HCT116 (cell line): ENCODE data around the gene TBC1D1. TPM values are rescaled to one million over a fixed set of nuclear protein-coding genes. Genes with fewer than 3 reads are reported as not detected.
A peak's percentile ranks its signal among the peaks of the same experiment; 100 is the strongest.

Source experiments
- ATAC-seq: fragments of 200-7000 bp; cut with Tn5 transposase; 2 replicates; pipeline ENCODE4 v1.9.1; 2020; ENCODE audit warnings: mild to moderate bottlenecking, moderate library complexity
- BruUV-seq: library from RNA; stranded (reverse); fragments of 400-500 nt; replicated peaks from 2 replicates; lab custom pipeline; 2021; lab: Mats Ljungman, UMichigan
- CTCF ChIA-PET: fragments of 300-600 bp; sonication (Branson Sonifier 250); formaldehyde crosslinking; loops from one replicate; lab custom pipeline; 2021; ENCODE audit warnings: antibody characterized with exemption; lab: Charles Lee
- POLR2A ChIA-PET: fragments of 300-600, 350-600 bp; sonication (Branson Sonifier 250); formaldehyde crosslinking; loops from one replicate; lab custom pipeline; 2021; ENCODE audit warnings: antibody characterized with exemption; lab: Charles Lee
- RAD21 ChIA-PET, 2 experiments: fragments of 300-600 bp; sonication (Branson Sonifier 250); formaldehyde crosslinking; loops; one replicate each; lab custom pipeline; 2023; ENCODE audit warnings: low total read pairs in 2 of 2; ENCODE audit not compliant: uncharacterized antibody in 2 of 2, unreplicated experiment in 2 of 2, low non-redundant PET in 1 of 2; lab: Charles Lee
- DNase-seq: peaks from one replicate; pipeline ENCODE4 v3.0.0-alpha.2; 2010; ENCODE audit warnings: low read depth, low spot score
- H2AFZ ChIP-seq: fragments of 200-600 bp; shearing (Covaris generic), sonication (generic); 2 replicates; pipeline ENCODE4 v1.6.1; 2017; ENCODE audit warnings: low read depth, mixed run types, mixed read lengths, antibody characterized with exemption, low read length; ENCODE audit not compliant: poor library complexity, severe bottlenecking
- H3K27ac ChIP-seq: 2 replicates; pipeline ENCODE4 v1.5.1; 2012; ENCODE audit warnings: low read depth, low read length
- H3K27me3 ChIP-seq: fragments of 200-600 bp; sonication (generic); 2 replicates; pipeline ENCODE4 v1.6.1; 2016; ENCODE audit warnings: mixed run types, low read length, mixed read lengths; ENCODE audit not compliant: insufficient read depth
- H3K36me3 ChIP-seq, 2 experiments: fragments of 200-500 bp in 1 of 2; fragments of 200-600 bp in 1 of 2; sonication (Bioruptor generic) in 1 of 2; sonication (generic) in 1 of 2; 2 replicates each; pipeline versions ENCODE4 v1.5.1 to v1.6.1; 2014 to 2016; ENCODE audit warnings: low read length in 2 of 2, inconsistent platforms in 1 of 2, mixed read lengths in 1 of 2, mixed run types in 1 of 2; ENCODE audit not compliant: insufficient read depth in 2 of 2, control insufficient read depth in 1 of 2
- H3K4me1 ChIP-seq, 2 experiments: fragments of 200-600 bp in 1 of 2; sonication (generic) in 1 of 2; 2 replicates each; pipeline versions ENCODE4 v1.5.1 to v1.6.1; 2012 to 2017; ENCODE audit warnings: low read length in 2 of 2, inconsistent platforms in 1 of 2, mild to moderate bottlenecking in 1 of 2, mixed read lengths in 1 of 2, mixed run types in 1 of 2, moderate library complexity in 1 of 2; ENCODE audit not compliant: insufficient read depth in 2 of 2, control insufficient read depth in 1 of 2
- H3K4me2 ChIP-seq: fragments of 200-600 bp; sonication (generic); 2 replicates; pipeline ENCODE4 v1.6.1; 2017; ENCODE audit warnings: mixed run types, low read length, mixed read lengths
- H3K4me3 ChIP-seq, 2 experiments: fragments of 200-600 bp in 1 of 2; sonication (generic) in 1 of 2; replicated peaks in 1 of 2; 2 replicates each; pipeline ENCODE4 v1.5.1; 2011 to 2016; ENCODE audit warnings: low read length in 2 of 2, control low read depth in 1 of 2, low read depth in 1 of 2, mild to moderate bottlenecking in 1 of 2, mixed read lengths in 1 of 2, mixed run types in 1 of 2
- H3K79me2 ChIP-seq: fragments of 200-600 bp; sonication (generic); 2 replicates; pipeline ENCODE4 v1.6.1; 2017; ENCODE audit warnings: mild to moderate bottlenecking, mixed run types, low read length, moderate library complexity, mixed read lengths; ENCODE audit not compliant: insufficient read depth
- H3K9ac ChIP-seq: fragments of 200-600 bp; sonication (generic); 2 replicates; pipeline ENCODE4 v1.6.1; 2016; ENCODE audit warnings: low read length, mixed read lengths
- H3K9me2 ChIP-seq: fragments of 200-600 bp; sonication (generic), shearing (Covaris generic); 2 replicates; pipeline ENCODE4 v1.6.1; 2017; ENCODE audit warnings: mixed run types, mild to moderate bottlenecking, moderate library complexity; ENCODE audit not compliant: insufficient read depth
- H3K9me3 ChIP-seq, 2 experiments: fragments of 200-500 bp in 1 of 2; fragments of 200-600 bp in 1 of 2; sonication (Bioruptor generic) in 1 of 2; sonication (generic) in 1 of 2; 2 replicates each; pipeline ENCODE4 v1.6.1; 2014 to 2017; ENCODE audit warnings: low read length in 2 of 2, mixed read lengths in 2 of 2, inconsistent platforms in 1 of 2, low read depth in 1 of 2, mild to moderate bottlenecking in 1 of 2, mixed run types in 1 of 2, moderate library complexity in 1 of 2; ENCODE audit not compliant: control insufficient read depth in 1 of 2, insufficient read depth in 1 of 2
- H4K20me1 ChIP-seq: fragments of 200-600 bp; sonication (generic), shearing (Covaris generic); 2 replicates; pipeline ENCODE4 v1.6.1; 2017; ENCODE audit warnings: mixed run types, mild to moderate bottlenecking, moderate library complexity; ENCODE audit not compliant: insufficient read depth
- CBX3 ChIP-seq: IDR thresholded peaks from 2 replicates; pipeline ENCODE4 v1.6.1; 2012; ENCODE audit warnings: low read depth
- CEBPB ChIP-seq: IDR thresholded peaks from 2 replicates; pipeline ENCODE4 v1.6.1; 2012; ENCODE audit warnings: low read depth
- EGR1 ChIP-seq: IDR thresholded peaks from 2 replicates; pipeline ENCODE4 v1.6.1; 2012; ENCODE audit warnings: low read depth
- ELF1 ChIP-seq: IDR thresholded peaks from 2 replicates; pipeline ENCODE4 v1.6.1; 2012; ENCODE audit warnings: low read depth, borderline replicate concordance
- EZH2 ChIP-seq: fragments of 200-600 bp; sonication (generic); IDR thresholded peaks from 2 replicates; pipeline ENCODE4 v1.6.1; 2017; ENCODE audit warnings: antibody characterized with exemption, mixed run types
- EZH2phosphoT487 ChIP-seq: fragments of 200-600 bp; IDR thresholded peaks from 2 replicates; pipeline ENCODE4 v1.6.1; 2018; ENCODE audit warnings: antibody characterized with exemption, borderline replicate concordance
- FOSL1 ChIP-seq: IDR thresholded peaks from 2 replicates; pipeline ENCODE4 v1.6.1; 2012; ENCODE audit warnings: low read depth
- JUND ChIP-seq: IDR thresholded peaks from 2 replicates; pipeline ENCODE4 v1.6.1; 2012
- POLR2A ChIP-seq: IDR thresholded peaks from 2 replicates; pipeline ENCODE4 v1.7.0; 2011; ENCODE audit warnings: borderline replicate concordance; ENCODE audit not compliant: insufficient read depth, insufficient read length; ENCODE audit errors: extremely low read depth
- POLR2AphosphoS5 ChIP-seq: IDR thresholded peaks from 2 replicates; pipeline ENCODE4 v1.6.1; 2011; ENCODE audit warnings: mild to moderate bottlenecking, low read depth, low read length, moderate library complexity
- RAD21 ChIP-seq: IDR thresholded peaks from 2 replicates; pipeline ENCODE4 v1.6.1; 2012; ENCODE audit warnings: low read depth, mild to moderate bottlenecking
- SIN3A ChIP-seq: IDR thresholded peaks from 2 replicates; pipeline ENCODE4 v1.6.1; 2012; ENCODE audit warnings: low read depth
- SP1 ChIP-seq: IDR thresholded peaks from 2 replicates; pipeline ENCODE4 v1.6.1; 2012; ENCODE audit warnings: low read depth
- SRF ChIP-seq: IDR thresholded peaks from 2 replicates; pipeline ENCODE4 v1.6.1; 2012; ENCODE audit warnings: low read depth
- TCF7L2 ChIP-seq: IDR thresholded peaks from 2 replicates; pipeline ENCODE4 v1.7.0; 2011; ENCODE audit warnings: borderline replicate concordance, inconsistent platforms; ENCODE audit not compliant: insufficient read depth, insufficient read length; ENCODE audit errors: extremely low read depth
- YY1 ChIP-seq: IDR thresholded peaks from 2 replicates; pipeline ENCODE4 v1.6.1; 2011; ENCODE audit warnings: low read length, low read depth, moderate library complexity, mild to moderate bottlenecking; ENCODE audit not compliant: insufficient replicate concordance; ENCODE audit errors: extremely low read depth
- ZFX ChIP-seq: fragments of 450-650 bp; IDR thresholded peaks from 2 replicates; pipeline ENCODE4 v1.6.1; 2017
- ZNF274 ChIP-seq: fragments of 200-500 bp; sonication (Bioruptor generic); IDR thresholded peaks from 2 replicates; pipeline ENCODE4 v1.6.1; 2014; ENCODE audit warnings: mild to moderate bottlenecking, low read depth, low read length, inconsistent platforms
- intact Hi-C: fragments of 100-400 bp; cut with micrococcal nuclease; formaldehyde crosslinking; loops from 2 replicates; pipeline ENCODE4 v1.10.0; 2022
- total RNA-seq: library from RNA; stranded (reverse); gene quantifications from one replicate; pipeline ENCODE4 v1.2.1, GENCODE V29; 2021; ENCODE audit not compliant: unreplicated experiment
- TF ChIP-seq, protein P1 (sequence below): IDR thresholded peaks from 2 replicates; pipeline ENCODE4 v1.6.1; 2011; ENCODE audit warnings: mild to moderate bottlenecking, low read length, moderate library complexity; ENCODE audit not compliant: insufficient replicate concordance; ENCODE audit errors: extremely low read depth
- TF ChIP-seq, protein P2 (sequence below), 3 experiments: fragments of 200-600 bp in 1 of 3; sonication (generic) in 1 of 3; IDR thresholded peaks in 2 of 3; conservative IDR thresholded peaks in 1 of 3; 2 replicates each; pipeline ENCODE4 v1.5.1; 2012 to 2017; ENCODE audit warnings: low read depth in 2 of 3, low read length in 2 of 3, antibody characterized with exemption in 1 of 3, borderline replicate concordance in 1 of 3, control low read depth in 1 of 3, mild to moderate bottlenecking in 1 of 3, mixed read lengths in 1 of 3, mixed run types in 1 of 3, moderate library complexity in 1 of 3; ENCODE audit not compliant: insufficient read depth in 1 of 3
- TF ChIP-seq, protein P3 (sequence below): IDR thresholded peaks from 2 replicates; pipeline ENCODE4 v1.6.1; 2012
- TF ChIP-seq, protein P4 (sequence below): IDR thresholded peaks from 2 replicates; pipeline ENCODE4 v1.6.1; 2012

Gene TBC1D1
- total RNA-seq, 1 experiment from 2014 or later, result 82.7 TPM

DNA sequence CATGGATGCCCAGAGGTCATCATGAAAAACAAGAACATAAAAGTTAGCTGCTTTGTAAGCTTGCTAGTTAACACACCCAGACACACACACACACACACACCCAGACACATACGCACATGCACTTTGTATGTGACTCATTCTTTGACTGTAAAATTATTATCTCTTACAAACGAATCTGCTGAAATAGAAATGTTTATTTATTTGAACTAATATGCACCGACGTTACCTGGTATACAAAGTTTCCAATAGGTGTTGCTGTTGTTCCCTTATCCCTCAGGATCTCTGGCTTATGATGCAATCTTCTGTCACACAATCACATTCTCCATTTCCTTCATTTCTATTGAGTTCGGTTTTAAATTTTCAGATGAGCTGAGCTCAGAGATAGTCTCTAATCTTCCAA is 278.6 kb downstream of the TBC1D1 start:
- Histone ChIP-seq H3K4me1 (peaks cover 2 to 17% of the 10 kb centered on the region in 2 experiments; a peak in 2 of 4 replicates), H3K79me2 (no peaks in the 10 kb centered on the region), H3K4me3 (no peak overlapping the region), H4K20me1 (no peaks in the 10 kb centered on the region), H3K9ac (no peak overlapping the region), H3K27me3 (no peaks in the 10 kb centered on the region), H3K4me2 (no peak overlapping the region), H3K27ac (no peak overlapping the region), H3K9me2 (no peaks in the 10 kb centered on the region), H3K36me3 (no peaks in the 10 kb centered on the region), H2AFZ (peak overlapping the region; percentile 8), H3K9me3 (peaks cover 0 to under 1% of the 10 kb centered on the region in 2 experiments; a peak in 1 of 4 replicates)
- BruUV-seq, result no TSS peak
- ChIA-PET CTCF (interaction anchor here (0.7 to 3.3 kb wide), 4 partner anchors 8 to 590 kb away, joined by 3 to 14 read pairs (median 6); no protein-coding TSS in a partner anchor), RAD21 (interaction anchor here in 1 of 2 experiments (0.7 kb wide), 1 partner anchor 580 kb away, joined by 3 read pairs; no protein-coding TSS in a partner anchor), POLR2A (interaction anchor here (0.6 to 1.6 kb wide), 3 partner anchors 9 to 153 kb away, joined by 3 to 4 read pairs (median 3); no protein-coding TSS in a partner anchor)
- ATAC-seq (peak; percentile 81), DNase-seq (no peak)
- intact Hi-C loops, result loop anchor here (2.0 to 10.0 kb wide), 3 partner anchors 107 to 685 kb away; partner anchors contain the start of gene TLR6
- TF ChIP-seq YY1, result peak; percentile 41
- no peak for TF ChIP-seq EGR1
- peak; percentile 81; the same call in 1 of the 2 replicates for TF ChIP-seq CBX3
- no peak for TF ChIP-seq SIN3A
- no peak for TF ChIP-seq EZH2phosphoT487
- TF ChIP-seq, protein P1, sequence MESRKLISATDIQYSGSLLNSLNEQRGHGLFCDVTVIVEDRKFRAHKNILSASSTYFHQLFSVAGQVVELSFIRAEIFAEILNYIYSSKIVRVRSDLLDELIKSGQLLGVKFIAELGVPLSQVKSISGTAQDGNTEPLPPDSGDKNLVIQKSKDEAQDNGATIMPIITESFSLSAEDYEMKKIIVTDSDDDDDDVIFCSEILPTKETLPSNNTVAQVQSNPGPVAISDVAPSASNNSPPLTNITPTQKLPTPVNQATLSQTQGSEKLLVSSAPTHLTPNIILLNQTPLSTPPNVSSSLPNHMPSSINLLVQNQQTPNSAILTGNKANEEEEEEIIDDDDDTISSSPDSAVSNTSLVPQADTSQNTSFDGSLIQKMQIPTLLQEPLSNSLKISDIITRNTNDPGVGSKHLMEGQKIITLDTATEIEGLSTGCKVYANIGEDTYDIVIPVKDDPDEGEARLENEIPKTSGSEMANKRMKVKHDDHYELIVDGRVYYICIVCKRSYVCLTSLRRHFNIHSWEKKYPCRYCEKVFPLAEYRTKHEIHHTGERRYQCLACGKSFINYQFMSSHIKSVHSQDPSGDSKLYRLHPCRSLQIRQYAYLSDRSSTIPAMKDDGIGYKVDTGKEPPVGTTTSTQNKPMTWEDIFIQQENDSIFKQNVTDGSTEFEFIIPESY, result no peak
- TF ChIP-seq ZFX, result no peak
- TF ChIP-seq POLR2A, result no peak
- no peak for TF ChIP-seq EZH2
- no peak for TF ChIP-seq FOSL1
- TF ChIP-seq, protein P2, sequence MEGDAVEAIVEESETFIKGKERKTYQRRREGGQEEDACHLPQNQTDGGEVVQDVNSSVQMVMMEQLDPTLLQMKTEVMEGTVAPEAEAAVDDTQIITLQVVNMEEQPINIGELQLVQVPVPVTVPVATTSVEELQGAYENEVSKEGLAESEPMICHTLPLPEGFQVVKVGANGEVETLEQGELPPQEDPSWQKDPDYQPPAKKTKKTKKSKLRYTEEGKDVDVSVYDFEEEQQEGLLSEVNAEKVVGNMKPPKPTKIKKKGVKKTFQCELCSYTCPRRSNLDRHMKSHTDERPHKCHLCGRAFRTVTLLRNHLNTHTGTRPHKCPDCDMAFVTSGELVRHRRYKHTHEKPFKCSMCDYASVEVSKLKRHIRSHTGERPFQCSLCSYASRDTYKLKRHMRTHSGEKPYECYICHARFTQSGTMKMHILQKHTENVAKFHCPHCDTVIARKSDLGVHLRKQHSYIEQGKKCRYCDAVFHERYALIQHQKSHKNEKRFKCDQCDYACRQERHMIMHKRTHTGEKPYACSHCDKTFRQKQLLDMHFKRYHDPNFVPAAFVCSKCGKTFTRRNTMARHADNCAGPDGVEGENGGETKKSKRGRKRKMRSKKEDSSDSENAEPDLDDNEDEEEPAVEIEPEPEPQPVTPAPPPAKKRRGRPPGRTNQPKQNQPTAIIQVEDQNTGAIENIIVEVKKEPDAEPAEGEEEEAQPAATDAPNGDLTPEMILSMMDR (IDR thresholded peaks at IDR 0.05 in 2 of 3, conservative IDR thresholded peaks at IDR 0.05 in 1 of 3; ENCODE audit: borderline replicate concordance in 1 of 3, insufficient read depth in 1 of 3, low read depth in 2 of 3, low read length in 2 of 3), result peak; percentile 28 to 42 (median 39); a peak in 2 of 6 replicates
- TF ChIP-seq SRF, result no peak
- TF ChIP-seq RAD21, result peak; percentile 71
- TF ChIP-seq SP1, result peak; percentile 65
- TF ChIP-seq CEBPB, result peak; percentile 96
- TF ChIP-seq POLR2AphosphoS5, result peak; percentile 35; the same call in 1 of the 2 replicates
- no peak; the same call in 1 of the 2 replicates for TF ChIP-seq JUND
- TF ChIP-seq TCF7L2, result no peak
- TF ChIP-seq, protein P3, sequence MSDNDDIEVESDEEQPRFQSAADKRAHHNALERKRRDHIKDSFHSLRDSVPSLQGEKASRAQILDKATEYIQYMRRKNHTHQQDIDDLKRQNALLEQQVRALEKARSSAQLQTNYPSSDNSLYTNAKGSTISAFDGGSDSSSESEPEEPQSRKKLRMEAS, result peak; percentile 55
- TF ChIP-seq, protein P4, sequence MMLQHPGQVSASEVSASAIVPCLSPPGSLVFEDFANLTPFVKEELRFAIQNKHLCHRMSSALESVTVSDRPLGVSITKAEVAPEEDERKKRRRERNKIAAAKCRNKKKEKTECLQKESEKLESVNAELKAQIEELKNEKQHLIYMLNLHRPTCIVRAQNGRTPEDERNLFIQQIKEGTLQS, result peak; percentile 81
- no peak for TF ChIP-seq ELF1
- TF ChIP-seq ZNF274, result no peak
